Right lobe of liver (tissue), 4 donors: ENCODE results near the gene KLK13.

Experiments
- POLR2A ChIP-seq: fragments of 450-650 bp; IDR thresholded peaks from one replicate; pipeline ENCODE4 v1.6.1; 2017; ENCODE audit warnings: antibody characterized with exemption, mild to moderate bottlenecking
- TF ChIP-seq, protein P1 (sequence below), 4 donors: fragments of 200-600 bp in 3 of 4; fragments of 450-650 bp in 1 of 4; IDR thresholded peaks; one replicate each; pipeline versions ENCODE4 v1.5.1 to v1.8.0; 2016 to 2022; ENCODE audit warnings: antibody characterized with exemption in 4 of 4, mild to moderate bottlenecking in 2 of 4
- donor health status: DM: no; HTN: no; CAD: no.
- donor health status: DM: no; HTN: no; CAD: no.
- donor health status: DM: no; HTN: yes; CAD: no.

DNA sequence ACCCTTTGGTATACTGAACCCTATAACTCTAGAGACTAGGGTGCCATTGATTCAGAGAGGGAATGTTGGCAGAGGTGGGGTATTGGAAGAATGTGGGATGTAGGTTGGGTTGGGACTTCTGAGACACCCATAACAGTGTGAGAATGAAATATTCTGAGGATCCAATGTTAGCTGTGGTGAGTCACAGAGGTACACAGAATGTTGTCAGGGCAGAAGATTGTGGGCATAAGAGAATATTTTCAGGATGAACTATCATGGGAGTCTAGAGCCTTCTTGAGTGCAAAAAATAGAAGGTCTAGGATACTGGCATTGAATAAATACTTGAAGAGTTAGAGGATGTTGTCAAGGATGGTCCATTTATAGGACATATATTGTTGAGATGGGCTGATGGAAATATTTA lies 9.0 kb downstream of the KLK13 start:
- TF ChIP-seq, protein P1, sequence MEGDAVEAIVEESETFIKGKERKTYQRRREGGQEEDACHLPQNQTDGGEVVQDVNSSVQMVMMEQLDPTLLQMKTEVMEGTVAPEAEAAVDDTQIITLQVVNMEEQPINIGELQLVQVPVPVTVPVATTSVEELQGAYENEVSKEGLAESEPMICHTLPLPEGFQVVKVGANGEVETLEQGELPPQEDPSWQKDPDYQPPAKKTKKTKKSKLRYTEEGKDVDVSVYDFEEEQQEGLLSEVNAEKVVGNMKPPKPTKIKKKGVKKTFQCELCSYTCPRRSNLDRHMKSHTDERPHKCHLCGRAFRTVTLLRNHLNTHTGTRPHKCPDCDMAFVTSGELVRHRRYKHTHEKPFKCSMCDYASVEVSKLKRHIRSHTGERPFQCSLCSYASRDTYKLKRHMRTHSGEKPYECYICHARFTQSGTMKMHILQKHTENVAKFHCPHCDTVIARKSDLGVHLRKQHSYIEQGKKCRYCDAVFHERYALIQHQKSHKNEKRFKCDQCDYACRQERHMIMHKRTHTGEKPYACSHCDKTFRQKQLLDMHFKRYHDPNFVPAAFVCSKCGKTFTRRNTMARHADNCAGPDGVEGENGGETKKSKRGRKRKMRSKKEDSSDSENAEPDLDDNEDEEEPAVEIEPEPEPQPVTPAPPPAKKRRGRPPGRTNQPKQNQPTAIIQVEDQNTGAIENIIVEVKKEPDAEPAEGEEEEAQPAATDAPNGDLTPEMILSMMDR (IDR thresholded peaks at IDR 0.05) = no peak
- TF ChIP-seq POLR2A = no peak
